Gastroesophageal sphincter (tissue), 3 donors: ENCODE data around the gene TAF10.

ENCODE experiments used
- EP300 ChIP-seq: sonication (generic); formaldehyde crosslinking; IDR thresholded peaks from one replicate; pipeline ENCODE4 v1.6.1; 2017; ENCODE audit warnings: antibody characterized with exemption, mild to moderate bottlenecking
- POLR2AphosphoS5 ChIP-seq: sonication (generic); formaldehyde crosslinking; IDR thresholded peaks from one replicate; pipeline ENCODE4 v1.6.1; 2017; ENCODE audit warnings: antibody characterized with exemption
- TF ChIP-seq, protein P1 (sequence below), 4 experiments: fragments of 200-600 bp in 2 of 4; fragments of 450-650 bp in 2 of 4; sonication (generic) in 1 of 4; IDR thresholded peaks; one replicate each; pipeline ENCODE4 v1.5.1; 2017 to 2019; ENCODE audit warnings: antibody characterized with exemption in 4 of 4, mild to moderate bottlenecking in 2 of 4, moderate library complexity in 2 of 4

DNA sequence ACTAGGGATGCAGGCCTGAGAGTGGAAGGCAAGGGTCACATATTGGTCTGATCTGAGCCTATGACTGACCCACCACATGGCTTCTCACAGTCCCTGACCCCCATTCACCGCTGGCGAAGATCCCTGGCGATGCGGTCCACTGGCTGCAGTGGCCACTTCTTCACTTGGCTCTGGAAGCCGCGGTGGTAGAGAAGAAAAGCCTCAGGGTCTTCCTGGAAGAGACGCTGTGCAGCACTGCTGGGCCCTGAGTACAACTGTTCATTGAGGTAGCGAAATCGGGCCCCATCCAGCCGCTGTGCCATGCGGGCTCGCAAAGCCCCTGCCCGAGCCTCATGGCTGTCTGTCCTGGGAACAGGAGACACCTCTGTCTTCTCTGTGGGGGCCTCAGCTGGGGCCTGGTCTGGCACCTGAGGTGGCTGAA, 11.0 kb downstream of the TAF10 start:
- TF ChIP-seq, protein P1, sequence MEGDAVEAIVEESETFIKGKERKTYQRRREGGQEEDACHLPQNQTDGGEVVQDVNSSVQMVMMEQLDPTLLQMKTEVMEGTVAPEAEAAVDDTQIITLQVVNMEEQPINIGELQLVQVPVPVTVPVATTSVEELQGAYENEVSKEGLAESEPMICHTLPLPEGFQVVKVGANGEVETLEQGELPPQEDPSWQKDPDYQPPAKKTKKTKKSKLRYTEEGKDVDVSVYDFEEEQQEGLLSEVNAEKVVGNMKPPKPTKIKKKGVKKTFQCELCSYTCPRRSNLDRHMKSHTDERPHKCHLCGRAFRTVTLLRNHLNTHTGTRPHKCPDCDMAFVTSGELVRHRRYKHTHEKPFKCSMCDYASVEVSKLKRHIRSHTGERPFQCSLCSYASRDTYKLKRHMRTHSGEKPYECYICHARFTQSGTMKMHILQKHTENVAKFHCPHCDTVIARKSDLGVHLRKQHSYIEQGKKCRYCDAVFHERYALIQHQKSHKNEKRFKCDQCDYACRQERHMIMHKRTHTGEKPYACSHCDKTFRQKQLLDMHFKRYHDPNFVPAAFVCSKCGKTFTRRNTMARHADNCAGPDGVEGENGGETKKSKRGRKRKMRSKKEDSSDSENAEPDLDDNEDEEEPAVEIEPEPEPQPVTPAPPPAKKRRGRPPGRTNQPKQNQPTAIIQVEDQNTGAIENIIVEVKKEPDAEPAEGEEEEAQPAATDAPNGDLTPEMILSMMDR (IDR thresholded peaks at IDR 0.05): no peak
- TF ChIP-seq POLR2AphosphoS5: no peak
- TF ChIP-seq EP300: no peak
